HG03095 (cell line): ENCODE results near the gene STAG1.
A peak's percentile ranks its signal among the peaks of the same experiment; 100 is the strongest.
"Not testable (repeated sequence)": the region's sequence is repeated elsewhere in the genome, so short reads cannot be mapped to it uniquely, and the experiment has no call there.

Source experiments
- ATAC-seq: cut with Tn5 transposase; IDR thresholded peaks from one replicate; pipeline ENCODE4 v1.9.1; 2021; ENCODE audit warnings: moderate library complexity; ENCODE audit not compliant: unreplicated experiment

Gene STAG1

DNA sequence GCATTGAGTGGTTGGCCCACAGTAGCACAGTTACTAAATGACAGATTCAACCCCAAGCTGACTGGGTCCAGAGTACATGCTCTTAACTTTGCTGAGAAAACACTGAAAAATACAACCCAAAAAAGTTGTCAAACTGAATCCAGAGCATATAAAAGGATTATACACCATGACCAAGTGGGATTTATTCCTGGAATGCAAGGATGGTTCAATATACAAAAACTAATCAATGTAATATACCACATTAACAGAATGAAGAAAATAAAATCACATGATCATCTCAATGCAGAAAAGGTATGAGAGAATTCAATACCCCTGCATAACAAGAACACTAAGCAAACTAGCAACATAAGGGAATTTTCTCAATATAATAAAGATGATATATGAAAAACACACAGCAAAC is 98.5 kb downstream of the STAG1 start:
- no peak for ATAC-seq

DNA sequence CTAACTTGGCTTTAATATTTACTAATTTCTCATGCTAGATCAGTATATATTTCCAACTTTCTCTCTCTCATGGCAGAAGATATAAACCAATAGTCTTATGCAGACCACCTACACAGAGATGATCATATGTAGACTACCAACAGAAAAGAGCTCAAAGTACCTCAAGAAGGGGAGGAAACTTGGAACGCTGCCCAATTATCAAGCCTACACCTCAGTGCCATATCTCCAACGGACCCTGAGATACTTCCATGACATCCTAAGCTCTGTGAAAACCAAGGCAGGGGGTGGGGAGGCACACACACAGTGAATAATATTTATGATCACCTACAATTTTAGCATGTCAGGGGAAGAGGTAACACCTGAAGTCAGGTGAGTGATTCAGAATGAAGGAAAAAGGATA is 100.6 kb downstream of the STAG1 start:
- ATAC-seq, result no peak

DNA sequence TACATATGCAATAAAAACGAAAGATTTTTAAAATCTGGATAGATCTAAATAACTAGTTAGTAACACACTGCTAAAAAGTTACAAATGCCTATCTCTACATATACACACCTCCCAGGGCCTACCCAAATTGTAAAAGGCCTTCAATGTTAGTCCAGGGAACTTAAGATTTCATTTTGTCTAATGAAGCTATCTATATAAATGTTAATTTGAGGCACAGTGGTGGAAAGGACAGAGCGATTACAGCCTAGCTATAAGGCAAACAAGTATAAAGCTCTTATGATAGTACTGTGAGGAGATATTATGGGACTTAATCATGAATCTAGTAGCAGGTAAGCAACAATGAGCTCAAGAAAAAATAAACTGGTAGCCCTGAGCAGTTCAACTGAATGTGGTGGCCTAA is 101.7 kb downstream of the STAG1 start:
- no peak for ATAC-seq

DNA sequence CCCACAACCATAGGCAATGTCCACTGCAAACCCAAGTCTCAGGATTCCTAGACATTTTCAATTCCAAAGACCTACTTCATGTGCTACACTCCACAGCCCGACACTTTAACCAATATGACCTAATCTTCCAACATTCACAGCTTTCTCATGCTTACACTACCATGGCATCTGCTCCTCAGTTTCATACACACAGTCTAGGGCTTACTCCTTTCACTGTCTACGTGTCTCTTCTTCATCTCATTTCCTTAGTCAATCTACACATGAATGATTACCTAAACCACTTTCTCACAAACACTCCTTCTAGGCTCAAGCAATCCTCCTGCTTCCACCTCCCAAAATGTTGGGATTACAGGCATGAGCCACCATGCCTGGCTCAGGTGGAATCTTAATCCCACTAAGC is 106.3 kb downstream of the STAG1 start:
- peak; percentile 74 for ATAC-seq

DNA sequence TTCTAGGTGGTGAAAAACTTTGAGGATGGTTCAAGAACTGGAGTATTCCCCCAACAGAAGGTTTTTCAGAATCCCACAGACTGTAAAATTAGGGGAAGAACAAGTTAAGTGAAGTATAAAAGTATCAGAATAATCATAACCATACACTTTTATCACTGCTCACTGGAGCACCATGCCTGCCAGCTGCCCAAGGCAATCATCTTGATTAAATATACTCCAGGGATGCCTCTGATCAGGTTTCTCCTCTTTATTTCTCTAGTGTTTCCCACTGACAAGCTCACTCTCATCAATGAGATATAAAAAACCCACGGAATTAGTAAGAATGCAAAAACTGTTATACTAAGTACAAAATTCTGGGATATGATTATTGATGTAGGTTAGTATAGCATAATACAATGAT is 108.0 kb downstream of the STAG1 start:
- ATAC-seq, result no peak

DNA sequence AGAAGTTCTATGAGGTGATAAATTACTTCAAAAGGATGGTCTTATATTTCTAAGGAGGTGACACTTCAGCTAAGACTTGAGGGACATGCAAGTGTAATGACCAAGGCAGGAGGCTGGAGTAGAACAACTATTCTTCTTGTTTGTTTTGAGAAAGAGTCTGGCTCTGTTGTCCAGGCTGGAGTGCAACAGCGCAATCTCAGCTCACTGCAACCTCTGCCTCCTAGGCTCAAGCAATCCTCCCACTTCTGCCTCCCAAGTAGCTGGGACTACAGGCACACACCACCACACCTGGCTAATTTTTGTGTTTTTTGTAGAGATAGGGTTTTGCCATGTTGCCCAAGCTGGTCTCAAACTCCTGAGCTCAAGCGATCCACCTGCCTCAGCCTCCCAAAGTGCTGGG is 108.8 kb downstream of the STAG1 start:
- ATAC-seq, result not testable (repeated sequence)

DNA sequence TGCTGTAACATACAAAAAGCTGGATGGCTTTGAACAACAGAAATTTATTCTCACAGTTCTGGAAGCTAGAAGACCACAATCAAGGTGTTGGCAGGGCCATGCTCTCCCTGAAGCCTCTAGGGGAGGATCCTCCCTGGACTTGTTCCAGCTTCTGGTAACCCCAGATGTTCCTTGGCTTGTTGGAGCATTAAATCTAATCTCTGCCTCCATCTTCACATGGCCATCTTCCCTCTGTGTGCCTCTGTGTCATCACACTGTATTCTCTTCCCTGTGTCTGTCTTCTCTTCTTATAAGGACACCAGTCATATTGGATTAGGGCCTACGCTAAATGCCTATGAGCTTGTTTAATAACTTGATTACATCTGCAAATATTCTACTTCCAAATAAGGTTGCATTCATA is 109.5 kb downstream of the STAG1 start:
- ATAC-seq, result no peak

DNA sequence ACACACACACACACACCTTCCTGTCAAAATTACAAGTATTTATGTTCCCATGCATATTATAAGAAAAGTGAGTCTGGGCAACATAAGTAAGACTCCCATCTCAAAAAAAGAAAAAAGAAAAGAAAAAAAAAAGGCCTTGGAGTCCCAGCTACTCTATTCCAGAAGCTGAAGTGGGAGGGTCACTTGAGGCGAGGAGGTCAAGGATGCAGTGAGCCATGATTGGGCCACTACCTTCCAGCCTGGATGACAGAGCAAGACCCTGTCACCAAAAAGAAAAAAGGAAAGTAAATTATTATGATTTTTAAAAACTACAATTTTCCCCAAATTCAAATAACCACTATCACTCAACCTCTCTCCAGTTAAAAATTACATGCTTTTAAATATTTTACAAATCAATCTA is 113.1 kb downstream of the STAG1 start:
- ATAC-seq, result no peak

DNA sequence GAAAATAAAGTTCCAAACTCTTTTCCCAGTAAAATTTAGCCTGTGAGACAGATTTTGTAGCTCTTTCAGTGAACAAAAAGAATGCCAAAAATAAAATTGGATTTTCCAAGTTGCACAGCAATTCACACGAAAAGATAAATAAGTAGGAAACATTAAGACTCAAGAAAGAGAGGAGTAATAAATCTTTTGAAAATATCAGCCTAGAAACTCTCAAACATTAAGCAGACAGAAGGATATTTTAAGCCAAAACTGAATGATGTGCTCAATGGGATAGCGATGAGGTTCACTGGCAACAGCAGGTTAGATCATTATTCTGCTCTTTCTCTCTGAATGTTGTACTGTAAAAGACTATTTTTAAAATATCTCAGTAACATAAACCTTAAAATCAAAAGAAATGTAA is 115.0 kb downstream of the STAG1 start:
- ATAC-seq, result no peak

DNA sequence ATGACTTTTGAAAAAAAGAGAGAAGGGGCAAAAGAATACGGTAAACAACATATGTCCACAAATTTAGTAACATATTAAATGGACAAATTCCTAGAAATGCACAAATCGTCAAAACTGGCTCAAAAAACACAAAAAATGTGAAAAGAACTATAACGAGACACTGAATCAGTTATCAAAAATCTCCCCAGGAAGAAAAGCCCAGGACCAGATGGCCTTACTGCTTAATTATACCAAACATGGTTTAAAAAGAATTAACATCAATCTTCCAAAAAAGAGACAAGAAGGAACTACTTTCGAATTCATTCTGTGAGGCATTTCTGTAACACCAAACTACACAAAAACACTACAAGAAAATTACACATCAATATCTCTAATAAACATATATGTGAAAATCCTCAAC is 117.4 kb downstream of the STAG1 start:
- ATAC-seq, result no peak

DNA sequence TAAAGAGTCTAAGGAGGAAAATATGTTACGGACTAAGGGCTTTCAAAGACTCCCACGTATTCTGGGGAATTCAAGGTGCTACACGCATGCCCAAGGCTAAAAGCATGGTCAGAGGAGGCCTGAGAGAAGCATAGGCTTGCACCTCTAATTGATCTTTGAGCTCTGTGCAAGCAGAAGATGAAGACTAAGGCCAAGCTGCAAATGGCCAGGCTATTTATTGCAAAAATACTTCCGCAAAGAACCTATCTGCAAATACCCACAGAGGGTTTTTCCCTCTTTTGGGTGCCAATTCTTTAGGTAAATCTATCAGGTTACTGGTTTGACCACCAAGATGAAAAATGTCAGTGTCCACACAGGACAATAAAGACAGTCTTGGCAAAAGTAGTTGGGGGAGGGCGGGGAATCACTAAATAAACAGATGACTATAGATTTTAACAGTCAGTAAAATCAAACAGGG is 119.5 kb downstream of the STAG1 start:
- ATAC-seq, result no peak

DNA sequence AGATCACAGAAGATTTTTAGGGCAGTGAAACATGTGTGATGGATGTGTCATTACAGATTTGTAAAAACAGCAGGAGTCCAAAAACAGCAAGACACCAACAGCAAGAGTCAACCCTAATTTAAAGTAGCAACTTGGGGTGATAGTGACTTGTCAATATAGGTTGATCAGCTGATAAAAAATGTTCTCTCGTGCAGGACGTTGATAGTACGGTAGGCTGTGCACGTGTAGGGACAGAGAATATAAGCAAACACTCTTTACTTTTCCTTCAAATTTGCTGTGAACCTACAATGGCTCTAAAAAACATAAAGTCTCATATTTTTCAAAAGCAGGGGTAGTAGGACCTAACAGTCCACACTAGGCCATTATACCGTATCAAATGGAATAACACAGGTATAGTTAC is 120.8 kb downstream of the STAG1 start:
- ATAC-seq, result no peak

DNA sequence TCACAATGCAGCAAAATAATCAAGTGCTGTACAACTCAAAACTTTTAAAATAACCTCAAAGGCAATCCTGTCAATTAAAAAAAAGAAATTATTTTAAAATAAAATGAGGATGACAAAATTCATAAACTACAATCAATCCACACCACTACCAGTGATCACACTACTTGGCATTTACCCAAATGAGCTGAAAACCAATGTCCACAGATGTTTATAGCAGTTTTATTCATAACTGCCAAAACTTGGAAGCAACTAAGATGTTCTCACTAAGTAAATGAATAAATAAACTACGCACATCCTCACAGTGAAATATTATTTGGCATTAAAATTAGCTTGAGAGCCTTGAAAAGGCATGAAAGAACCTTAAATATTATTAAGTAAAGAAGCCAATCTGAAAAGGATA is 121.3 kb downstream of the STAG1 start:
- ATAC-seq, result no peak

DNA sequence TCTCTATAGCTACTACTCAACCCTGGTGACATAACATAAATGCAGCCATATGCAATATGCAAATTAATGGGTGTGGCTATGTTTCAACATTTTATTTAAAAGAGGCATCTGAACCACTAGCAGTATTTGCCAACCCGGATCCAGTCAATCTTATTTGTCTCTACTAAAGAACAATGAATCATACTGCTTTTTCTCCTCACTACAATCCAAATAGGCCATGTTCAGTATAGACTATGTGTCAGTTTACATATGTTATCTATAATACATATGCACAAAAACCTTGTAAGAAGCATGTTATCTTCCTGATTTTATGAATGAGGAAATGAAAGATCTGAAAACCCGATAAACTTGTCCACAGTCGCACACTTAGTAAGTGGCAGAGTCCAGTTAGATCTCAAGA is 125.7 kb downstream of the STAG1 start:
- no peak for ATAC-seq

DNA sequence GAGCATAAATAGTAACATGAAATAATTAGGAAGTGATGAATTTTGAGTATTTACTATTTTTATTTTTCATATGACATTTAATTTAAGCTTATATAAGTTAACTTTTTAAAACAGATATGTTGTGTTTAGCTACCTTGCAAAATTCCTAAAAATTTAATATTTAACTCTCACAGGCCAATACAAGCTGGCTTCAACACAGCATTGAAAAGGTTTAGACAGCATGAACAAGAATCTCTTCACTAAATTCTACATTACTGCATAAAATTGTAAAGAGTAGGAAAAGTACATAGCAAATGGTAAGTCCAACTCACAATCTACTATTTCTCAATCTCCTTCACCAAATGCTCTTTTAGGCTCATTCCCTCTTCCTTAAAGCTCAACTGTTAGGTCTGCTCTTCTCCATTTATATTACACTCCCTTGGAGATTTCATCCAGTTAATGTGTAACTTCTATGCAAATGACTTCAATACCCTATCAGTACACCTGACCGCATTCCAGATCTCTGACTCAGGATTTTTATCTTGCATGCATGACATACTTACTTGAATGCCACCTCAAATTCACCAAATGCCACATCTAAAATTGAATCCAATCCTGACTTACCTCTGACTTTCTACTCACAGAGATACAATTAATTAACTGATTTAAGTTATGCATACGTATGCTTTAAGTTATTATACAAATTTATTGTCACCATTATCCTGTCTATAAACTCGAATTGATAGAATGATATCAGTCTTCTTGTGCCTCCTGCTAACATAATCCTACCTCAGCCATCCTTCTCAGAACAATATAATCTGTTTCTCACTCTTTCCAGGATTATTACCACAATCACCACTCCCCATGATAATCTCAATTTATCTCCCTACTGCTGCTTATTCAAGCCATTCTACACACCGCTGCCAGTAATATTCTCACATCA is 127.0 kb downstream of the STAG1 start:
- ATAC-seq, result no peak

DNA sequence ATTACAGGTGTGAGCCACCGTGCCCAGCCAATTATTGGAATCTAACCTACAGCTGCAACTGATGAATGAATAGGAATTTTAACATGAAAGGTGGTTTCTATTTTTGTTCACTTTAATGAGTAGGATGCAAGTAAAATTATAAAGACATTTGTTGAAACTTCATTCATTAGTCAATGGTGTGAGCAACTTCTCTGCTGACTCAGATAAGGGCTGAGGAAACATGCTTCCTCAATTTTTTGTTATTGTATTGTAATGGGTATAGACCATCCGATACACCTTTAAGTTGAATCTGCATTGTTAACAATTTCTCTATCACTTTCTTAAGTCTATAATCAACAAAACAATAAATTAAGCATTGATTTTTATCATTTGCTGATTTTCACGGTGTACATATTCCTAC is 127.8 kb downstream of the STAG1 start:
- no peak for ATAC-seq

DNA sequence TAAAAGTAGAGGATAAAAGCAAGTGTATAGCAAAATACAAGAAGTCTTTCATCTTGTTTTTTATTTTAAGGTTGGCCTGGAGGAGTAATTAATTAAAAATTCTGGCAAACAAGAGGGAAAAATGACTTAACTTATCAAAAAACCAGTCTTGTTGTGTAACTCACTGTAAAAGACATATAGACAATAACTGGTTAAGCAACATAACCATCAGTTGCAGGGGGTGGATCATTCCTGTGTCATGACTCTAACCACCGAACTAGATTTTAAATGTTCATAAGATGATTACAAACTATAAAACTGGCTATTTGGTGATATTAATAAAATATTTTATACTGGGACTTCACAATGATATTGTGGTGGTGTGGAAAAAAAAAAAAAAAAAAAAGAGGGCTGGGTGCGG is 130.6 kb downstream of the STAG1 start:
- no peak for ATAC-seq

DNA sequence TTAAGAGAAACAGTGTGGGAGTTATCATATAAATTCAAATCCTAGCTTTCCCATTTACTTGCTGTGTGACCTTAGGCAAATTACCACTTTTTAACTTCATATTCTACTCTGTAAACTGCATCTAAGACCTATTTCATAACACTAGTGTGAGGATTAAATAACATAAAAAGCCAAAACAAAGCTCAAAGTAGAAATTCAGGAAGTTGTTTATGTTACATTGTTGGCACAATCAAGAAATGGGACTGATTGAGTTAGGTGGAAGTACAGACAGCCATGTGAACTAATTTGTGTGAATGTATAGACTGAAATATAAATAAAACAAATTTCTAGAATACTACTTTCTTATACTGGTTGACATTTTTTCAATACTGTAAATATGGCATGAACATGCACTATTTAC is 131.7 kb downstream of the STAG1 start:
- ATAC-seq, result no peak

DNA sequence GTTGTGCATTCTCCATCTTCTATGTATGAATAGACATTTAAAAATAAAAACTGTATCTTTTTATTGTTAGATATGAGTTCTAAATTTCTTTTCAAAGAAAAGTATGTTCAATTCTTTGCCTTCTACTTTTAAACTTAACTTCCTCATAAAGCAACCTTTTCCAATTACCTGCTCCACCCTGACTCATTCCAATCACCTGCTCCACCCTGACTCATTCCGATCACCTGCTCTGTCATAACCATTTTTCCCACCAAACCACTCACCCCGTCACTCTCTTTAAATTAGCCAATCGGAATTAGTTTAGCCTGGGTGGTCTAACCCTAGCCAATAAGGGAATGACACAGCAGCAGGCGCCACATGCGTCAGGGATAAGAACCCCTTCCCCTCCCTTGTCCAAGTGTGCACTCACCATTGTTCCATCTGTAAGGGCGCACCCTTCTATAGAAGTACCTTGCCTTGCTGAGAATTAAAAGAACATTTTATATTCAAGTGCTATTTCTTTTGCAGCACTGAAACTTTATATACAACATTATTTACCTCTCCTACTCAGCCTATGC is 134.1 kb downstream of the STAG1 start:
- not testable (repeated sequence) for ATAC-seq

DNA sequence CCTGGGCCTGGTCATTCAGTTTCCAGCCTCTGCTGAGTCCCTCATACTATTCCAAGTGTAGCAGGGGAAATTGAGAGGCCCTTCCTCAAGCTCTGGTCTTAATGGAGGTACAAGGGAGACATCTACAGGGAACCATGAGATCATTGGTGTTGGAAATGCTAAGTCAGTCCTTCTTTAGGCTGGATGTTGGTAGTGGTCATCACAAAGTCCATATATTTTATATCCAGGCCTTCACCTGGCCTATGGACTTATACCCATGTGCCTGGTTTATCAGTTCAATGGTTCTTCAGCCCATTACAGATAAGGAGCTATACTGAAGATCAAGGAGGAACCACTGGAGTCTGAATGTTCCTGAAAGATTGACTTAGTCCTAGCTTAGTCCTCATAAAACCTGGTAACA is 135.0 kb downstream of the STAG1 start:
- ATAC-seq, result no peak

DNA sequence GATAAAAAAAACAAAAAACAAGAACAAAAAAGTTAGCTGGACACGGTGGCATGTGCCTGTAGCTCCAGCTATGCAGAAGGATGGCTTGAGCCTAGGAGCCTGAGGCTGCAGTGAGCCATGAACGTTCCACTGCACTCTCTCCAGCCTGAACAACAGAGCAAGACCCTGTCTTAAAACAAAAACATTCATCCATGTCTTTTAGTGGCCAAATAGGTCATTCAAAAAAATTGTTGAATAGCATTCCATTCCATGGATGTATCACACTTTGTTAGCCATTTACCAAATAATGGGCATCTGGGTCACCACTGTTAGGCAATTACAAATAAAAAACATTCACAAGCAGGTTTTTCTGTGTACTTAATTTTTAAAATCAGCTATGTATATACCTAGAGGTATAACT is 139.7 kb downstream of the STAG1 start:
- no peak for ATAC-seq

DNA sequence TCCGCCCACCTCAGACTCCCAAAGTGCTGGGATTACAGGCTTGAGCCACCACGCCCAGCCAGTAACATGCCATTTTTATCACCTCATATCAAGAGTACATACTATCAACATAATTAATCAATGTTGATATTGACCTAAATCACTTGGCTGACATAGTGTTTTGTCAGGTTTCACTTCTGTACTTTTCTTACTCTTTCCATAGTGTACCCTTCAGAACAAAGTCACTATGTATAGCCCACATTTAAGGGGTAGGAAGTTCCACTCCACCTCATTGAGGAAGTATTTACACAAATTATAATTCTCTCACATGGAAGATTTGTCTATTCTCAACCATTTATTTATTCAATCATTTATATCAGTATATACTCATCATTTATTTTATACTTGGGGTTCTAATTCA is 145.2 kb downstream of the STAG1 start:
- no peak for ATAC-seq

DNA sequence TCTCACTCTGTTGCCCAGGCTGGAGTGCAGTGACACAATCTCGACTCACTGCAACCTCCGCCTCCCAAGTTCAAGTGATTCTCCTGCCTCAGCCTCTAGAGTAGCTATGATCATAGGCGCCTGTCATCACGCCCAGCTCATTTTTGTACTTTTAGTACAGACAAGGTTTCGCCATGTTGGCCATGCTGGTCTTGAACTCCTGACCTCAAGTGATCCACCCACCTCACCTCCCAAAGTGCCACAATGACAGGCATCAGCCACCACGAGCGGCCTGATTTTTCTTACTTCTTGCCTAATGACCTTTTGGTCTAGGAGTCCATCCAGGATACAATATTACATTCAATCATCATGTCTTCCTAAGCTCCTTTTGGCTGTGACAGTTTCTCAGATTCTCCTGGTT is 146.0 kb downstream of the STAG1 start:
- ATAC-seq, result not testable (repeated sequence)
